ENCODE results near the gene ALK.
"Not testable (repeated sequence)": the region's sequence is repeated elsewhere in the genome, so short reads cannot be mapped to it uniquely, and the experiment has no call there.

The ALK gene

DNA sequence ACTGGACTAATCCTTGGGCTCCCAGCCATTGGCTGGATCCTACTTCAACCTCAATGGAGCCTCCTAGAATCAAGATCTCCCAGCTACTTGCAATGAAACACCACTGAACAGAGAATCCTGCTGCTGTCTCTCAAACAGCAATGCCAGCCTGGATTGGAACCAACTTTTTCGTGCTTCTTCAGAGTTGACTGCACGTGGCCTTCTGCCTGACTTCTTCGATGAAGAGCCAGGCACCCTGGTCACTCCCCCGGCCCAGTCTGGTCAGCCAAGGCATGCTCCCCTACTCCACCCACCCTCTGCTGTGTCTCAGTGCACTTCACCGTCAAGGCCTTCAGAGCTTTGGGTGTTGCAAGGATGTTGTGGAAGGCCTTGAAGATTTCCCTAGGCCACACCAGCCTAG is 657.5 kb downstream of the ALK start:
- Histone ChIP-seq H3K9ac (ENCODE audit: insufficient read length) (no peak overlapping the region), H3K4me3 (no peak overlapping the region), H3K9me3 (ENCODE audit: low read depth, low read length) (no peaks in the 10 kb centered on the region), H3K36me3 (ENCODE audit: insufficient read depth, low read length) (peaks cover 7% of the 10 kb centered on the region; the same call in 1 of the 2 replicates), H3K27ac (no peak overlapping the region)
- DNase-seq (ENCODE audit: low read depth, low spot score): no peak
- TF ChIP-seq EZH2 (IDR thresholded peaks at IDR 0.05) (no peak), POLR2AphosphoS5 (IDR thresholded peaks at IDR 0.05; ENCODE audit: borderline replicate concordance, low read depth, low read length) (no peak), FOXP2 (optimal IDR thresholded peaks at IDR 0.05; ENCODE audit: control extremely low read depth, extremely low read length, insufficient read depth) (no peak)

DNA sequence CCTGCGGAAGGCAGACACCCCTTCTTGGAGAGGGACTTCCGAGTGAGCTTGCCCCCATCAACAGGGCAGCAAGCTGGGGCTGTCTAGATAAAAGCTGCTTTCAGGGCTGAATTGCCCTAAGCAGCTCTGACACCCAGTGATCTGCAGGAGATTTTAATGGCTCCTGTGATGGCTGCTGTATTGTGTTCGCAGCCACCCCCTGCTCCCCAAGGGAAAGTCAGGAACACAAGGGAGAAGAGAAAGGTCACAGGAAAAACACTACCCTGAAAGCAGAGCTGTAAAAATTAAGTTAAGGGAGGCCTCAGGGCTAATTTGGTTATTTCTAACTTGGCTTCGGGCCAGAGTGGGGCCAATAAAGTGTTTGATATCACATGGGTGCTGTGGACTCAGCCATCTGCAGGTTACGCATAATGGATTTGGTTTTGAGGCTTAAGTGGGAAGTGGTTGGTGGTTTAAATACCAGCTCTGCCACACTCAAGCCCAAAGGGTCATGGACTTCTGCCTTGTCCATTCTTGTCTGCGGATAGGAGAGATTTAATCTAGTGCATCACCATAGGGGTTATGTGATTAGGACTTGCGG is 658.6 kb downstream of the ALK start:
- peak; percentile 45 for DNase-seq (ENCODE audit: low read depth, low spot score)
- H3K27ac ChIP-seq: peak overlapping the region; percentile 5
- no peak overlapping the region for H3K9ac ChIP-seq (ENCODE audit: insufficient read length)
- peaks cover 7% of the 10 kb centered on the region; the same call in 1 of the 2 replicates for H3K36me3 ChIP-seq (ENCODE audit: insufficient read depth, low read length)
- TF ChIP-seq FOXP2 (optimal IDR thresholded peaks at IDR 0.05; ENCODE audit: control extremely low read depth, extremely low read length, insufficient read depth) (no peak), EZH2 (IDR thresholded peaks at IDR 0.05) (no peak), POLR2AphosphoS5 (IDR thresholded peaks at IDR 0.05; ENCODE audit: borderline replicate concordance, low read depth, low read length) (no peak; the same call in 1 of the 2 replicates)
- peak overlapping the region; percentile 29; the same call in 1 of the 2 replicates for H3K4me3 ChIP-seq
- H3K9me3 ChIP-seq (ENCODE audit: low read depth, low read length): no peaks in the 10 kb centered on the region

DNA sequence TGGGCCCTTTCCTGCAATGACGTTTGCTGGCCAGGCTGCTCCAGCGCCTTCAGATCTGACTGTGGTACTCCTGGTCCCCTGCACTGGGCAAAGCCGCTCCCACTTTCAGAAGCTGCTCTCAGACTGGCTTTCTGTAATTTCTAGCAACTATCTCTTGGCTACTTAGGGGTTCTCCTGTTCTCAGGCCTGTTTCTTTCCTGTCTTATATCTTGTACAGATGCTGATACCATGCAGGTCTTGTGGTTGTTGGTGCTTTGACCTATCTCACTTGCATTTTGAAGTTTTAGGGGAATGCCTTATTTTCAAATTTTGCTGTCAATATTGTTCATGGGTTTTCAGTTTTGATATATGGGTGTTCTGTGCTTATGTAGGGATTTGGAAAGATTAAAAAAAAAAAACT is 660.4 kb downstream of the ALK start:
- Histone ChIP-seq H3K9ac (ENCODE audit: insufficient read length) (no peak overlapping the region), H3K27ac (no peak overlapping the region), H3K9me3 (ENCODE audit: low read depth, low read length) (no peaks in the 10 kb centered on the region), H3K36me3 (ENCODE audit: insufficient read depth, low read length) (peaks cover 7% of the 10 kb centered on the region; the same call in 1 of the 2 replicates), H3K4me3 (no peak overlapping the region)
- TF ChIP-seq FOXP2 (optimal IDR thresholded peaks at IDR 0.05; ENCODE audit: control extremely low read depth, extremely low read length, insufficient read depth) (no peak), EZH2 (IDR thresholded peaks at IDR 0.05) (no peak), POLR2AphosphoS5 (IDR thresholded peaks at IDR 0.05; ENCODE audit: borderline replicate concordance, low read depth, low read length) (no peak)
- DNase-seq (ENCODE audit: low read depth, low spot score): no peak

DNA sequence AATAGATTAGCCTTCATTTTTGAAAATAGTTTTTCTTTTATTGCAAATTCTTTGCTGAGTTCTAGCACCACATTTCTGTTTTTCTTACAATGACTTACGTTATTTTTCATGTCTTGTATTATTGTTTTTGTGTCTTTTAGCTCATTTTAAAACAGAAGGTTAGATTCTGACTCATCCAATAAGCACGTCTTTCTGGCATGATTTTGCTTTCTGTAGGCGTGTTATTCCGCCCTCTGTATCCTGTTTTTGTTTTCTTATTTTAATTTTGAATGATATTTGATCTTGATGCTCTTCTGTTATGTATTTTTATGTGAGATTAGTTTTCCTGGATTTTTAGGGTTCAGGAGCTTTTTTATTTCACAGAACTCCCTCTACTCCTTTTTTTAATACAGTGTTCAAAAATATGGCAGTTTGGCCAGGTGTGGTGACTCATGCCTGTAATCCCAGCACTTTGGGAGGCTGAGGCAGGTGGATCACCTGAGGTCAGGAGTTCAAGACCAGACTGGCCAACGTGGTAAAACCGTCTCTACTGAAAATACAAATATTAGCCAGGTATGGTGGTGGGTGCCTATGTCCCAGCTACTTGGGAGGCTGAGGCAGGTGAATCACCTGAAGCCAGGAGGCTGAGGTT is 661.1 kb downstream of the ALK start:
- Histone ChIP-seq H3K9ac (ENCODE audit: insufficient read length) (no peak overlapping the region), H3K4me3 (no peak overlapping the region), H3K9me3 (ENCODE audit: low read depth, low read length) (no peaks in the 10 kb centered on the region), H3K36me3 (ENCODE audit: insufficient read depth, low read length) (peaks cover 7% of the 10 kb centered on the region; the same call in 1 of the 2 replicates), H3K27ac (no peak overlapping the region)
- TF ChIP-seq EZH2 (IDR thresholded peaks at IDR 0.05): no peak
- TF ChIP-seq POLR2AphosphoS5 (IDR thresholded peaks at IDR 0.05; ENCODE audit: borderline replicate concordance, low read depth, low read length): no peak
- no peak for TF ChIP-seq FOXP2 (optimal IDR thresholded peaks at IDR 0.05; ENCODE audit: control extremely low read depth, extremely low read length, insufficient read depth)
- DNase-seq (ENCODE audit: low read depth, low spot score): no peak

DNA sequence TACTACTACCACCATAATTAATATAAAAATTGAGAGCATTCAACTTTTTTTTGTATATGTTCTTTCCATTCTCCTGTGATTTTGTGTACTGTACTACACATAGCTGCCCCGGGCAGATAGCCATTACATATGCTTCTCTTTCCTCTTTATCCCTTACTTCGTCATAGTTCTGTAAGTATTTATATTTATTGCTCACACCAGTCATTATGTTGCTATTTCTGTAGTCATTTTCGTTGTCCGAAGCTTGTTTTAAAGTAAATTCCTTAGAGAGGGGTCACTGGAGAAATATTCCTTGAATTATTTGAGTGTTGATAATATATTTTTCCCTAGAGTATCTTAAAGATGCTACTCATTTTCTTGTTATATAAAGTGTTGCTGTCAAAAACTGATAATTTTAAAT is 662.2 kb downstream of the ALK start:
- DNase-seq (ENCODE audit: low read depth, low spot score): no peak
- H3K9ac ChIP-seq (ENCODE audit: insufficient read length): no peak overlapping the region
- no peak overlapping the region for H3K4me3 ChIP-seq
- no peak overlapping the region for H3K27ac ChIP-seq
- TF ChIP-seq POLR2AphosphoS5 (IDR thresholded peaks at IDR 0.05; ENCODE audit: borderline replicate concordance, low read depth, low read length): no peak
- H3K36me3 ChIP-seq (ENCODE audit: insufficient read depth, low read length): peaks cover 7% of the 10 kb centered on the region; the same call in 1 of the 2 replicates
- H3K9me3 ChIP-seq (ENCODE audit: low read depth, low read length): no peaks in the 10 kb centered on the region

DNA sequence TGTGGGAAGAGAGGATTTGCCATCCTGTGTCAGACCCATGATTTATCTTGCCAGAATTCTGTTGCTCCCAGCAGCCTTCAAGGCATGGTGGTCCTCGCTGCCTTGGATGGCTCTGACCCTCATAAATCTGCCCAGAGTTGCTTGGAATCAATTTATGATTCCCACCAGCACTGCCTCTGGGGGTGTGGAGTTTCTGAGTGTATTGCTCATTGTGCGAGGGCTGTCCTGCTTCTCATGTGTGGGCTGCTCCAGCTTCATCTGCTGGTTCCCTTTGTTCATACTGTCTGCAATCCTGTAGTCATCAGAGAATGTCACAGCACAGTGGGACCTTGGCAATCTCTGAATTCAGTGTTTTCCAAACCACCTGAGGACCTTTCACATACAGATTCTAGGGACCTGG is 666.4 kb downstream of the ALK start:
- Histone ChIP-seq H3K9me3 (ENCODE audit: low read depth, low read length) (no peaks in the 10 kb centered on the region), H3K36me3 (ENCODE audit: insufficient read depth, low read length) (no peaks in the 10 kb centered on the region), H3K4me3 (no peak overlapping the region), H3K27ac (no peak overlapping the region), H3K9ac (ENCODE audit: insufficient read length) (no peak overlapping the region)
- DNase-seq (ENCODE audit: low read depth, low spot score): no peak
- TF ChIP-seq FOXP2 (optimal IDR thresholded peaks at IDR 0.05; ENCODE audit: control extremely low read depth, extremely low read length, insufficient read depth): no peak

DNA sequence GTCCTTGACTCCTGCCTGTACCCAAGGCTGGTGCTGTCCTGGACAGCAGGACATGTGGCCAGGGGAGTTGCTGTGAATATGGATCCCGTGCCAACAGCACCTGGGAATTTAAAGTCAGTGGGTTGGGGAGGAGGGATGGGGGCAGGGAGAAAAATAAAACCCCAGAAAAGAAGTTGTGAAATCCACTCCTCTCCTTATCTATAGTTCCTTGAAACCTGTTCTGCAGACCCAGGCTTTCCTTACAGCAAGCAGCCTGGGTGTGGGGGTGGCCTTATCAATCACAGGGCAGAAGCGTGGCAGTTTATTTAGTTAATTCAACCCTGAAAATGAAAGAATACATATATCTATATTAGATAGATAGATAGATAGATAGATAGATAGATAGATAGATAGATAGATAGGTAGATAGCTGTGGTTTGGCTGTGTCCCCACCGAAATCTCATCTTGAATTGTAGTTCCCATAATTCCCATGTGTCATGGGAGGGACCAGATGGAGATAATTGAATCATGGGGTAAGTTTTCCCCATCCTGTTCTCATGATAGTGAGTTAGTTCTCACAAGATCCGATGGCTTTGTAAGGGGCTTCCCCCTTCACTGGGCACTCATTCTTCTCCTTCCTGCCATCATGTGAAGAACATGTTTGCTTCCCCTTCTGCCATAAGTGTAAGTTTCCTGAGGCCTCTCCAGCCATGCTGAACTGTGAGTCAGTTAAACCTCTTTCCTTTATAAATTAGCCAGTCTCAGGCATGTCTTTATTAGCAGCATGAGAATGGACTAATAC is 667.7 kb downstream of the ALK start:
- not testable (repeated sequence) for DNase-seq (ENCODE audit: low read depth, low spot score); H3K36me3 ChIP-seq (ENCODE audit: insufficient read depth, low read length); H3K9ac ChIP-seq (ENCODE audit: insufficient read length); H3K4me3 ChIP-seq; H3K9me3 ChIP-seq (ENCODE audit: low read depth, low read length); H3K27ac ChIP-seq

DNA sequence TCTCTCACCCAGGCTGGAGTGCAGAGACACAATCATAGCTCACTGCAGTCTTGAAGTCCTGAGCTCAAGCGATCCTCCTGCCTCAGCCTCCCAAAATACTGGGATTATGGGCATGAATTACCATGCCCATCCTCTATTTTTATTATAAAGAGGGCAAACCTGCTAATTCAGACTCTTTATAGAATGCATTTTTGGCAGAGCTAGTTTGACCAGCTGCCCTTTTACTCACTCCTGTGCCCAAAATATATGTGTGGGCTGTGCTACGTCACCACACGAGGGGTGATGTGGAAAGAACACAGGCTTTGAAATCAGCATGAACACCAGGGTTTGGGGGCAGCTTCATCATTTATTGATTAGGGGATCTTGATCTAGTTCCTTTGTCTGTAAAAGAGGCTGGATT is 668.4 kb downstream of the ALK start:
- TF ChIP-seq EZH2 (IDR thresholded peaks at IDR 0.05) (no peak), FOXP2 (optimal IDR thresholded peaks at IDR 0.05; ENCODE audit: control extremely low read depth, extremely low read length, insufficient read depth) (no peak), POLR2AphosphoS5 (IDR thresholded peaks at IDR 0.05; ENCODE audit: borderline replicate concordance, low read depth, low read length) (no peak)
- no peak overlapping the region for H3K27ac ChIP-seq
- H3K4me3 ChIP-seq: no peak overlapping the region
- H3K9ac ChIP-seq (ENCODE audit: insufficient read length): no peak overlapping the region
- DNase-seq (ENCODE audit: low read depth, low spot score): no peak
- no peaks in the 10 kb centered on the region for H3K36me3 ChIP-seq (ENCODE audit: insufficient read depth, low read length)
- no peaks in the 10 kb centered on the region for H3K9me3 ChIP-seq (ENCODE audit: low read depth, low read length)
